ENCODE measurements around the gene ANTXR1.

ANTXR1 gene

GRCh38 chr2:69033461-69034095 lies 20.6 kb downstream of the ANTXR1 start:
- no peak for DNase-seq (ENCODE audit: low read depth)

GRCh38 chr2:69034122-69034521 lies 21.1 kb downstream of the ANTXR1 start:
- no peak for DNase-seq (ENCODE audit: low read depth)

DNA sequence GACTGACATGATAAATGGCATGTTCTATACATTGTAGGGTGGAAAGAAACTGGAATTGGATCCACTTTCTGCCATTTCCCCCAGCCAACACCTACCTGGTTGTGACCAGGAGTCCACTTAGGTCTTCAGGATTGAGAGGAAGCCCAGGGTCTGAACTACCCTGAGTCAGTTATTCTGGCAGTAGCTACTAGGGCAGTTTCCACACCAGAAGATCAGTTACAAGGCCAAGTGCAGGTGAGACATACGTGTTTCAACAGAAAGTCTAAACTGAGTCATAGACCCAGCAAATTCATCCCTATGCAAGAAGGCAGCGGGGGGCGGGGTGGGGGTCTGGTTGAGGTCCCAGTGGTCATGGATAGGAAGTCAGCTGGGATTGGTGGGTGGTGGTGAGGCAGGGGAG lies 21.9 kb downstream of the ANTXR1 start:
- no peak for DNase-seq (ENCODE audit: low read depth)

DNA sequence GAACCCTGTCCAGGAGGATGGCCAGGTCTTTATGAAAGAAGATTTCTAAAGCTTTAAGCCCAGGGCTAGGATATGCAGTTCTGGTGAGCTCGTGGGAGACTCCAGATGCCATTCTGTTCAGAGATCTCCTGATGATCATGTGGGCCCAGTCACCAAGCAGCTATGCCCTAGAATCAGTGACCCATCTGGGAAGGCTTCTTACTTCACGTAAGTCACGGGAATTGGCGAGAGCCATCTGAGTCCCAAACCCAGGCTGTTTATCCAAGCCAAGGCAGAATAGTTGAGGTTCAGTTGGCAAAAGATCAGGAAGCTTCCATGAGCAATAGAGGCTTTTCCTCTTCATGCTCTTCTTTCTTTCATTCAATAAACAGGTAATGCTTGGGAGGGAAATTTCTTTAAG lies 23.9 kb downstream of the ANTXR1 start:
- peak; percentile 19 for DNase-seq (ENCODE audit: low read depth)

GRCh38 chr2:69041214-69041613 lies 28.2 kb downstream of the ANTXR1 start:
- no peak for DNase-seq (ENCODE audit: low read depth)

GRCh38 chr2:69043736-69044400 lies 30.9 kb downstream of the ANTXR1 start:
- no peak for DNase-seq (ENCODE audit: low read depth)

DNA sequence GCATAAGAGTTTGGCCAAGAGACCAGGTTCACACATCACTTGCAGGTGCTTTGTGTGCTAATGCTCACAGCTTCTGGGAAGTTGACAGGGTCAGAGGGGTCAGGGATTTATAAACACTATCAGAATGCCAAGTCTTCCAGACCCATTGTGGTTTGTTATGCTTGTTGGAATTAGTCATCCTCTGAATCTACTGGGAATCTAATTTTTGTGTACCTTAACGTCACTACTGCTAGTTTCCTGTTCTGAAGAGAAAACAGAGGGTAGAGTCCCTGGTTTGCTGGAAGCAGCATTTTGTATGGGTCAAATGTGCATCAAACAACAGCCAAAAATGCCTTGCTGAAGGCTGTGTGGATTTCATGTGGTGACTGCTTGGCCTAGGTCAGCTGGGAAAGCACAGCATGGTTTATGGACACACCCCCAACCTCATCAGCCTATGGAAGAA lies 33.3 kb downstream of the ANTXR1 start:
- DNase-seq (ENCODE audit: low read depth): peak; percentile 86

GRCh38 chr2:69047625-69048145 lies 34.7 kb downstream of the ANTXR1 start:
- no peak for DNase-seq (ENCODE audit: low read depth)

DNA sequence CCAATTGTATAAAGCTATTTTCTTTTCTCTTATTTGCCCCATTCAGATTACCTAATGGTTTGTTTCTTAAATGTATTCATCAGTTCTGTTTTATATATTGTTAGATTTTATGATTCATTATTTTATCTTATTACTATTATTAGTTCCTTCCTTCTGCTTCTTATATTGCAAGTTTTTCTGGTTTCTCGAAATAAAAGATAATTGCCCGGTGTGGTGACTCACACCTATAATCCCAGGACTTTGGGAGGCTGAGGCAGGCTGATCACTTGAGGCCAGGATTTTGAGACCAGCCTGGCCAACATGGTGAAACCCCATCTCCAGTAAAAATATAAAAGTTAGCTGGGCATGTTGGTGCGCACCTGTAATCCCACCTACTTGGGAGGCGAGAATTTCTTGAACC lies 37.8 kb downstream of the ANTXR1 start:
- no peak for DNase-seq (ENCODE audit: low read depth)

DNA sequence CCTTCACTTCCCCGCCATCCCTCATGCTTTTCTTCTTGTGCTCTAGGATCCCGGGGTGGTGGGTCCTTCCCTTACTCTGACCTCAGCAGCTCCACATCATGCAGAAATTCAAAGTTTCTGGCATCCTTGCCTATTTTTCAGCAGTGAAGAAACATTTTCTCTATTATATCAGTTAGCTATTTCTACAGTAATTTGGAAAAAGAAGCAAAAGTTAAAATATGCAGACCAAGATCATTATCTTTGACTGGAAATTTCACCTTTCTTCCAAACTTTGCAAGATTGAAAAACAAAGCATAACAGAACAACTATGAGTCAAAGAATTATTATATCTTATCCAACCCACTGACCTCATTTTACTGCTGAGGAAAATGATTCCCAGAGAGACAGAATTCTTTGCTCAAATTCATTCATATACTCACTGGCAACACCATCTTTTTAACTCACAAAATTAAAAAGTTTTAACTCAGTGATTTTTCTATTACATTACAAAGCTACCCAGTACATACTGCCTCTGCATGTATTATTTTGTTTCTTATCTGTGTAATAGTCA lies 40.5 kb downstream of the ANTXR1 start:
- no peak for DNase-seq (ENCODE audit: low read depth)

DNA sequence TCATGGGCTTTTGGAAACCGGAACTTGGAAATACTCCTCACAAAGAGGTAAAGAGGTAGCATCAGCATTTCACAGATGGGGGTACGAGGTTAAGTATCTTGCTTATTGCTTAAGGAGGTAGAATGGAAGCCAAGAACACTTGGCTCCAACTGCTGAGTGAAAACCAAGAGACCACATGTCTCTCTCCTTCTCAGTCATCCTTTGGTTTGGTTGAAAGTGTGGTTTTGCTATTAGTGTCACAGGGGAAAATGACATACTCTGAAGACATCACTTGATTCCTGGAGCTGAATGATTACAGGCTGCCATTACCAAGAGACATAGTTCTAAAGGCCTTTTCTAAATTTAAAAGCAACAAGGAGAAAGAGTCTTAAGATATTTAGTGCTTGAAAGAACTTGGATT lies 41.5 kb downstream of the ANTXR1 start:
- DNase-seq (ENCODE audit: low read depth): no peak

DNA sequence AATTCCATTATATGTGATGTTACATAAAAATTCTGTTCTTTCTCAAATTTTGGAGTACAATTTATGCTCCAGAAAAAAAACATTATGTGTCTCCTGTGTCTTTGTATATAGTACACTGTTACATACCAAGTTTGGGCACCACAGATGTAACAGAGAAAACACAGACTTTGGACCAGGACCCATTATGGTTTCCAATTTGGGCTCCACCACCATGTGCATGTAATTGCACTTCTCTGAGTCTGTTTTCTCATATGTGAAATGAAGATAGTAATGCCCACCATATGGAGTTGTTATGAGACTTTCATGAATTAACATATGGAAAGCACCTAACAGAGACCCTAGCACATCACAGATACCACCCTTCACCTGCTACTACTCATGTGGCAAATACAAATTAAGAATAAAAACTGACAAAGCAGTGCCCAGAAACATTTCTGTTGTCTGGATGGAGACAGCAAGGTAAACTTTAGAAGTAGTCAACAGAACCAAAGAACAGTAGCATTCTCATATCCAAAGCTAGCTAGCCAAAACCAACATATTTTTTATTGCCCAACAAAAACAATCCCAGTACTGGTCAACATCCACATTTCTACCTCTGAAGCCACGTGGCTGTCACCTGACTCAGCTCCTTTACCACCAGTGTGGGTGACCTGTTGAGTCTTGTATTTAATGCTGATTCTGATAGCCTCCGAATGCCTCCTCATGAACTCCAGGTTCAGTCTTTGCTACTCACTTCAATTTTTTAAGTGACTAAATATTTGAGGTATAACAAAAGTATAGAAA lies 42.9 kb downstream of the ANTXR1 start:
- no peak for DNase-seq (ENCODE audit: low read depth)

GRCh38 chr2:69057660-69058059 lies 44.7 kb downstream of the ANTXR1 start:
- no peak for DNase-seq (ENCODE audit: low read depth)

DNA sequence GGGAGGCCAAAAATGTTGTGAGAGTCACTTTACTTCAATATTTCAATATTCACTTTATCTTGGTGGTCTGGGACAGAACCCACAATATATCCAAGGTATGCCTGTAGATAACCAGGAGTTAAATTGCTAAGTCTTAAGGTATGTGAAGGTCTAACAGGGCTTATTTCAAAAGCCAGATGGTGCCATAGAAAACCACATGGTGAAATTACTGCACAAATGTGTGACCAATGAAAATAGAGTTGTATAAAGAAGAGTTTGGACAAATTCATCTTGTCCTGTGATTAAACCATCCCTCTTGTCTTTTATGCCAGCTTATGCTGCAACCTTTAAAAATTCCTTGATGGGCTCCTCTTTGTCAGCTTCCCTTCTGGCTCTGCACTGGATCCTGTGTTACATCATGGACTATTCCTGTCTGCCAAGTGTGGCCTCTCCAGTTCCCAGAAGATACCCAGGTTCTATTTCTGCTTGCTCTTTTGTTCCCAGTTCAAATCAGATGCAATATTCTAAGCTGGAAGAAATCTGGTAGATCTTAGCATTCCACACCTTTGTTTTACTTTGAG lies 46.8 kb downstream of the ANTXR1 start:
- no peak for DNase-seq (ENCODE audit: low read depth)

DNA sequence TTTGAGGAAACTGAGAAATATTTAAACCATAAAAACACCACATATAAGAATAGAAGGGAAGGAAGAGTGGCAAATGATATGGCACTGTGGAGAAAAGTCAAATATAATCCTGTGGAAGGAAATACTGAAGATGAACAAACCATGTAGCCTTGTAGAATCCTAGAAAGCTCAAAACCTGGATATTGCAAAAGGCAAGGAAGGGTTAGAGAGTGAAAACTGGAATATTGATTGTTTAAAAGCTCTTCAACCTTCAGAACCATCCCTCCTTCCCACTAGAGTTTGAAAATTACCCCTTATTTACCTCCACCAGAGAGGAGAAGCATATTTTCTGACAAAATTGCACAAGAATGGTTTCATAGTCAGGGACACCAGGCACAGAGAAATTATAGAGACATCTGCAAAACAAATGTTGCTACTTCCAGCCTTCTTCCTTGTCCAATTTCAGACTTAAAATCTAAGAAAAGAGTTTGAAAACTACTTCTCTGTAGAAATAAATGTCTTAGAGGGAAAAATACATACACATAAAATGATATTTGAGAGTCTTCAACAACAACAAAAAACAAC lies 48.0 kb downstream of the ANTXR1 start:
- no peak for DNase-seq (ENCODE audit: low read depth)

DNA sequence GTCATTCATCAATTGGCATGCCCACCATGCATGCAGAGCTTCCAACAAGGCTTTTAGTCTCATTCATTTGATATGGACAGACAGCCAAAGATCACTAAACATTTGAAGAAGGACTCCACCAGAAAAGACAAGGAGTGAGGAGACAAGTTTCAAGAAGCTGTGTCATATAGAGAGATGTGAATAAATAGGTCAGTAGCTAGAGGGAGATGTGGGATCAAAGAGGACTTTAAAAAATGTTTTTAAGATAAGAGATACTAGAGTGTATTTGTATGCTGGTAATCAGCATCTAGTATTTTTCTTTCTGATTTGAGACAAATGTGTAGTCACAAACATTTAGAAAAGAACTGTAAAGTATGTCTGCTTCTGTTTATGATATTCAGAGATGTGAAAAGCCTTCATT lies 48.5 kb downstream of the ANTXR1 start:
- no peak for DNase-seq (ENCODE audit: low read depth)

DNA sequence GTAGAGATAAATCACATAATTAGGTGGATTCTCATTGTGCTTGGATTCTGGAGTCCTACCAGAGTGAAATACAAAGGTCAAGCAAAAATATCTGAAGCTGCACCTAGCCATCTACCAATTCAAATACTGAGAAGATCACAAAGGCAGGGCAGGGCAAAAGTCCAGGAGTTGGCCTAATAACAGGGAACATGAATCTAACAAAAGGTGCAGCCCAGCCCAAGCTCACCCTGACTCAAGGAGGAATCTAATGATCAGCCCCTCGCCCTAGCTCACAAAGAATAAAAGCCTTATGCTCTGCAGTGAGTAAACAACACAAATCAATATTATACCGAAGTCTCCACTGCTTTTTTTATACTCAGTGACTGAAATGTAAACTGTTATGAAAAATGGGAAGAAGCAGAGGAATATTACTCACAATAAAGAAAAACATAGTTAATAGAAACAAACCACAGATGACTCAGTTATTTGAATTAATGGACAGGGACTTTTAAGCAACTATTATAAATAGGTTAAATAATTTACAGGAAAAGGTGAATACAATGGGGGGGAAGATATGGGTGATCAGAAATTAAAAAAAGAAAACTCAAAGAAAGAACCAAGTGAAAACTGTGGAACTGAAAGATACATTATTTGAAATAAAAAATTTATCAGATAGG lies 49.5 kb downstream of the ANTXR1 start:
- peak; percentile 28 for DNase-seq (ENCODE audit: low read depth)

GRCh38 chr2:69065735-69066336 lies 52.9 kb downstream of the ANTXR1 start:
- DNase-seq (ENCODE audit: low read depth): no peak

- DNase-seq (ENCODE audit: low read depth): no peak
These were observed 54.1 kb downstream of the ANTXR1 start for GRCh38 chr2:69067026-69067630.

GRCh38 chr2:69067866-69068265 lies 54.9 kb downstream of the ANTXR1 start:
- DNase-seq (ENCODE audit: low read depth): no peak

GRCh38 chr2:69070969-69071368 lies 58.0 kb downstream of the ANTXR1 start:
- no peak for DNase-seq (ENCODE audit: low read depth)

All from ELR (cell line).